ENCODE measurements around the gene MFAP3L. TPM values are rescaled to one million over a fixed set of nuclear protein-coding genes. Genes with fewer than 3 reads are reported as not detected.

The MFAP3L gene
- total RNA-seq, 1 donor from 2014 or later, result 2.2 TPM

- Histone ChIP-seq H3K4me3 (no peak overlapping the region), H3K27me3 (no peaks in the 10 kb centered on the region), H3K4me1 (peaks cover 0 to 15% of the 10 kb centered on the region in 2 donors), H3K36me3 (no peaks in the 10 kb centered on the region), H3K9me3 (no peaks in the 10 kb centered on the region), H3K27ac (no peak overlapping the region)
- intact Hi-C loops (cut with DNase I), result no loop called here
- TF ChIP-seq CTCF (IDR thresholded peaks at IDR 0.05), result no peak
- no peak for DNase-seq (ENCODE audit: low spot score in 2 of 2)
These were observed 66.9 kb downstream of the MFAP3L start for GRCh38 chr4:169959254-169959653.

- Histone ChIP-seq H3K27ac (no peak overlapping the region), H3K9me3 (no peaks in the 10 kb centered on the region), H3K27me3 (no peaks in the 10 kb centered on the region), H3K4me1 (peaks cover 0 to 13% of the 10 kb centered on the region in 2 donors), H3K4me3 (no peak overlapping the region), H3K36me3 (no peaks in the 10 kb centered on the region)
- DNase-seq (ENCODE audit: low spot score in 2 of 2), result no peak
- intact Hi-C loops (cut with DNase I), result no loop called here
- TF ChIP-seq CTCF (IDR thresholded peaks at IDR 0.05), result no peak
These were observed 67.6 kb downstream of the MFAP3L start for GRCh38 chr4:169958629-169959028.

- Histone ChIP-seq H3K4me1 (peaks cover 0 to 6% of the 10 kb centered on the region in 2 donors), H3K9me3 (no peaks in the 10 kb centered on the region), H3K4me3 (no peak overlapping the region), H3K27me3 (no peaks in the 10 kb centered on the region), H3K36me3 (no peaks in the 10 kb centered on the region), H3K27ac (no peak overlapping the region)
- no peak for TF ChIP-seq CTCF (IDR thresholded peaks at IDR 0.05)
- intact Hi-C loops (cut with DNase I), result no loop called here
- DNase-seq (ENCODE audit: low spot score in 2 of 2), result no peak
These were observed 68.4 kb downstream of the MFAP3L start for GRCh38 chr4:169957785-169958184.

- Histone ChIP-seq H3K9me3 (no peaks in the 10 kb centered on the region), H3K27me3 (no peaks in the 10 kb centered on the region), H3K4me3 (no peak overlapping the region), H3K27ac (peak overlapping the region in 1 of 2 donors; percentile 14), H3K4me1 (peaks cover 0 to 6% of the 10 kb centered on the region in 2 donors), H3K36me3 (no peaks in the 10 kb centered on the region)
- DNase-seq (ENCODE audit: low spot score in 2 of 2), result no peak
- no peak for TF ChIP-seq CTCF (IDR thresholded peaks at IDR 0.05)
- intact Hi-C loops (cut with DNase I), result no loop called here
These were observed 69.9 kb downstream of the MFAP3L start for GRCh38 chr4:169956091-169956843.

- Histone ChIP-seq H3K4me1 (peaks cover 0 to 6% of the 10 kb centered on the region in 2 donors), H3K4me3 (no peak overlapping the region), H3K36me3 (no peaks in the 10 kb centered on the region), H3K9me3 (no peaks in the 10 kb centered on the region), H3K27me3 (no peaks in the 10 kb centered on the region), H3K27ac (no peak overlapping the region)
- DNase-seq (ENCODE audit: low spot score in 2 of 2), result no peak
- no peak for TF ChIP-seq CTCF (IDR thresholded peaks at IDR 0.05)
- intact Hi-C loops (cut with DNase I), result no loop called here
These were observed 70.7 kb downstream of the MFAP3L start for GRCh38 chr4:169955521-169955920.
